Renal cortex interstitium (tissue), 11 donors: Measurements from ENCODE around the gene ACOT8. TPM values are rescaled to one million over a fixed set of nuclear protein-coding genes. Genes with fewer than 3 reads are reported as not detected.

Source experiments
- DNase-seq, 11 donors: peaks; one replicate each; pipeline ENCODE4 v3.0.0-alpha.2; 2013; ENCODE audit warnings: low read depth in 9 of 11, low spot score in 4 of 11; ENCODE audit errors: extremely low read depth in 1 of 11
- polyA plus RNA-seq, 3 donors: library from polyadenylated mRNA; unstranded; fragments of 120-200 nt; gene quantifications; one replicate each; pipeline ENCODE4 v1.2.1, GENCODE V29; 2013; ENCODE audit not compliant: insufficient read length in 3 of 3

The ACOT8 gene
- polyA plus RNA-seq, 3 donors, result 19.2 to 31.3 (median 25.3) TPM

- DNase-seq, result no peak
Measured at GRCh38 chr20:45867136-45867818, 10.1 kb upstream of the ACOT8 start.

GRCh38 chr20:45866454-45866853 lies 9.3 kb upstream of the ACOT8 start:
- no peak for DNase-seq

GRCh38 chr20:45863543-45864470 lies 6.6 kb upstream of the ACOT8 start:
- DNase-seq, result no peak

GRCh38 chr20:45861221-45862075 lies 4.3 kb upstream of the ACOT8 start:
- no peak for DNase-seq

GRCh38 chr20:45860560-45861220 lies 3.5 kb upstream of the ACOT8 start:
- no peak for DNase-seq

- peak in 3 of 11 donors; percentile 24 to 38 (median 29) for DNase-seq
Measured at GRCh38 chr20:45859916-45860315, 2.7 kb upstream of the ACOT8 start.

GRCh38 chr20:45857882-45858216 lies 657 bp upstream of the ACOT8 start:
- no peak for DNase-seq

- DNase-seq, result no peak
Measured at GRCh38 chr20:45853484-45853883, 3.7 kb downstream of the ACOT8 start.

- no peak for DNase-seq
Measured at GRCh38 chr20:45852326-45852725, 4.9 kb downstream of the ACOT8 start.

- no peak for DNase-seq
Measured at GRCh38 chr20:45851501-45851900, 5.7 kb downstream of the ACOT8 start.

GRCh38 chr20:45850926-45851325 lies 6.3 kb downstream of the ACOT8 start:
- DNase-seq, result no peak

- no peak for DNase-seq
Measured at GRCh38 chr20:45850238-45850637, 7.0 kb downstream of the ACOT8 start.

GRCh38 chr20:45848969-45849582 lies 8.1 kb downstream of the ACOT8 start:
- no peak for DNase-seq

- no peak for DNase-seq
Measured at GRCh38 chr20:45848421-45848820, 8.8 kb downstream of the ACOT8 start.

GRCh38 chr20:45845452-45845851 lies 11.7 kb downstream of the ACOT8 start:
- no peak for DNase-seq

GRCh38 chr20:45843506-45843905 lies 13.7 kb downstream of the ACOT8 start:
- DNase-seq, result no peak

- DNase-seq, result no peak
Measured at GRCh38 chr20:45842169-45842812, 14.9 kb downstream of the ACOT8 start.
